ENCODE data around the gene C4orf50. TPM values are rescaled to one million over a fixed set of nuclear protein-coding genes. Genes with fewer than 3 reads are reported as not detected.

The C4orf50 gene
- total and polyA plus RNA-seq, 2 of the 8 experiments (the other 6 are each of a cell fraction or from before 2014, with no cell fraction given) = 0.08 to 0.22 TPM

DNA sequence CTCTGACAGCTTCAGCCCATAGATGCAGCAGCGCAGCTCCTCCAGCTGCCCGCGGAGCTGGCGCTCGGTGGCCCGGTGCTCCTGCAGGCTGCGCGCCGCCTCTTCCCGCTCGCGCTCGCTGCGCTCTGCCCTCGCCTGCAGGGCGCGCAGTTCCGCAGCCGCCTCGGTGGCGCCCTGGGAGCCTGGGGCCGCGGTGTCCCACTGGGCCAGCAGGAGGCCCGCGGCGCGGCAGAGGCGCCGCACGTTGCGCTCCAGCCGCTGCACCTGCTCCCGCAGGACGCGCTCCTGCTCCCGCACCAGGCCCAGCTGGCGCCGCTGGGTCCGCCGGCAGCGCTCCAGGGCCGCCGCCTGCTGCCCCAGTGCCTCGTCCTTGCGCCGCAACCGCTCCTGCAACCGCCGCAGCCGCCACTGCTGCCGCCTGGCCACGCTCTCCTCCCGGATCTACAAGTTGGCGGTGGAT lies 10.1 kb downstream of the C4orf50 start (continued):
- TF ChIP-seq RNF2 (IDR thresholded peaks at IDR 0.05; ENCODE audit: borderline replicate concordance, low read depth, low read length, missing control alignments, poor library complexity, severe bottlenecking) (no peak), POLR2AphosphoS5 (IDR thresholded peaks at IDR 0.05; ENCODE audit: low read depth, low read length) (no peak), NANOG (IDR thresholded peaks at IDR 0.05; ENCODE audit: insufficient read depth, low read depth, low read length, poor library complexity, severe bottlenecking) (no peak), RXRA (IDR thresholded peaks at IDR 0.05; ENCODE audit: insufficient read depth, low read depth, low read length) (no peak), TBP (IDR thresholded peaks at IDR 0.05; ENCODE audit: low read depth, low read length) (no peak)
- TF ChIP-seq, protein P1, sequence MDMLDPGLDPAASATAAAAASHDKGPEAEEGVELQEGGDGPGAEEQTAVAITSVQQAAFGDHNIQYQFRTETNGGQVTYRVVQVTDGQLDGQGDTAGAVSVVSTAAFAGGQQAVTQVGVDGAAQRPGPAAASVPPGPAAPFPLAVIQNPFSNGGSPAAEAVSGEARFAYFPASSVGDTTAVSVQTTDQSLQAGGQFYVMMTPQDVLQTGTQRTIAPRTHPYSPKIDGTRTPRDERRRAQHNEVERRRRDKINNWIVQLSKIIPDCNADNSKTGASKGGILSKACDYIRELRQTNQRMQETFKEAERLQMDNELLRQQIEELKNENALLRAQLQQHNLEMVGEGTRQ (IDR thresholded peaks at IDR 0.05; ENCODE audit: low read length) = no peak

All from H1 (cell line).